Measurements from ENCODE around the gene NFATC4. TPM values are rescaled to one million over a fixed set of nuclear protein-coding genes. Genes with fewer than 3 reads are reported as not detected.

NFATC4 gene
- total RNA-seq, 1 experiment from 2014 or later = 60.7 TPM

- no peak for TF ChIP-seq TEAD4 (CRISPR knock-in tag; IDR thresholded peaks at IDR 0.05)
- no peak for TF ChIP-seq SMAD3 (CRISPR knock-in tag; IDR thresholded peaks at IDR 0.05; ENCODE audit: borderline replicate concordance)
- TF ChIP-seq PRRX2 (CRISPR knock-in tag; IDR thresholded peaks at IDR 0.05) = no peak
- no peak for TF ChIP-seq NFYB (CRISPR knock-in tag; conservative IDR thresholded peaks at IDR 0.05; ENCODE audit: low read depth)
These were observed 44.0 kb upstream of the NFATC4 start (continued) for GRCh38 chr14:24324024-24324423.

GRCh38 chr14:24325041-24325530 lies 42.9 kb upstream of the NFATC4 start:
- Mint-ChIP-seq H3K36me3 (no peaks in the 10 kb centered on the region), H3K9me3 (no peaks in the 10 kb centered on the region), H3K4me1 (no peaks in the 10 kb centered on the region; the same call in 1 of the 2 replicates), H3K27ac (no peak overlapping the region), H3K4me3 (no peak overlapping the region), H3K27me3 (ENCODE audit: low read depth) (peaks cover 72% of the 10 kb centered on the region)
- CTCF ChIA-PET = interaction anchor here (0.6 to 2.4 kb wide), 5 partner anchors 9 to 112 kb away, joined by 3 to 18 read pairs (median 4); no protein-coding TSS in a partner anchor
- TF ChIP-seq AR (CRISPR knock-in tag; IDR thresholded peaks at IDR 0.05) (no peak), JAZF1 (CRISPR knock-in tag; IDR thresholded peaks at IDR 0.05) (no peak), ZNF396 (CRISPR knock-in tag; IDR thresholded peaks at IDR 0.05; ENCODE audit: borderline replicate concordance) (no peak), ZNF532 (CRISPR knock-in tag; IDR thresholded peaks at IDR 0.05; ENCODE audit: borderline replicate concordance) (no peak)
- POLR2A ChIA-PET = no interaction called here
- DNase-seq (ENCODE audit: low spot score) (no peak), ATAC-seq (no peak)

- no peaks in the 10 kb centered on the region; the same call in 1 of the 2 replicates for H3K4me1 Mint-ChIP-seq
- no peak overlapping the region for H3K27ac Mint-ChIP-seq
- ChIA-PET POLR2A (no interaction called here), CTCF (interaction anchor here (0.7 to 17.1 kb wide), 3 partner anchors 19 to 102 kb away, joined by 4 to 518 read pairs (median 5); partner anchors contain the start of genes CBLN3 and KHNYN)
- H3K4me3 Mint-ChIP-seq = no peak overlapping the region
- no peaks in the 10 kb centered on the region for H3K36me3 Mint-ChIP-seq
- DNase-seq (ENCODE audit: low spot score) (no peak), ATAC-seq (no peak)
- H3K9me3 Mint-ChIP-seq = no peaks in the 10 kb centered on the region
- peaks cover 76% of the 10 kb centered on the region for H3K27me3 Mint-ChIP-seq (ENCODE audit: low read depth)
- no peak for TF ChIP-seq ZNF532 (CRISPR knock-in tag; IDR thresholded peaks at IDR 0.05; ENCODE audit: borderline replicate concordance)
- no peak for TF ChIP-seq ARID4B (CRISPR knock-in tag; IDR thresholded peaks at IDR 0.05; ENCODE audit: borderline replicate concordance)
- TF ChIP-seq ATF6 (CRISPR knock-in tag; IDR thresholded peaks at IDR 0.05) = no peak
These were observed 42.0 kb upstream of the NFATC4 start for GRCh38 chr14:24325963-24326362.
